OCI-LY7 (cell line): ENCODE results near the gene SPOPL.
"Not testable (repeated sequence)": the region's sequence is repeated elsewhere in the genome, so short reads cannot be mapped to it uniquely, and the experiment has no call there.

Experiments
- CTCF ChIP-seq: fragments of 200-600 bp; sonication (generic); conservative IDR thresholded peaks from 2 replicates; pipeline ENCODE4 v1.5.1; 2014; ENCODE audit warnings: mild to moderate bottlenecking, antibody characterized with exemption, low read length, moderate library complexity, mixed read lengths
- EZH2phosphoT487 ChIP-seq: fragments of 200-600 bp; sonication (generic); IDR thresholded peaks from 2 replicates; pipeline ENCODE4 v1.6.1; 2018; ENCODE audit warnings: low read depth, borderline replicate concordance, mild to moderate bottlenecking, mixed run types, antibody characterized with exemption, low read length, moderate library complexity, mixed read lengths

- TF ChIP-seq CTCF, EZH2phosphoT487: not testable (repeated sequence)
These were observed 22.1 kb downstream of the SPOPL start for GRCh38 chr2:138523673-138524042.
